Non-pigmented ciliary epithelial cell (primary cell): ENCODE measurements around the gene CD2AP.
"Not testable (repeated sequence)": the region's sequence is repeated elsewhere in the genome, so short reads cannot be mapped to it uniquely, and the experiment has no call there.

Source experiments
- DNase-seq: peaks from one replicate; pipeline ENCODE4 v3.0.0-alpha.2; 2010; ENCODE audit warnings: low read depth

The CD2AP gene

GRCh38 chr6:47477497-47478232, at the start of gene CD2AP:
Gene CD2AP, plus strand, starts transcription at chr6:47477789. Its CDS starts 456 bp downstream, at chr6:47478245.
- no peak for DNase-seq

GRCh38 chr6:47428288-47428687, 49.3 kb upstream of the CD2AP start:
- no peak for DNase-seq

- DNase-seq, result no peak
Observed at GRCh38 chr6:47428746-47429664, 48.6 kb upstream of the CD2AP start.

- DNase-seq, result no peak
Observed at GRCh38 chr6:47434372-47435253, 43.0 kb upstream of the CD2AP start.

- no peak for DNase-seq
Observed at GRCh38 chr6:47435254-47435612, 42.4 kb upstream of the CD2AP start.

- no peak for DNase-seq
Observed at GRCh38 chr6:47437592-47437991, 40.0 kb upstream of the CD2AP start.

- no peak for DNase-seq
Observed at GRCh38 chr6:47438481-47439347, 38.9 kb upstream of the CD2AP start.

GRCh38 chr6:47439348-47439668, 38.3 kb upstream of the CD2AP start:
- no peak for DNase-seq

GRCh38 chr6:47440719-47441118, 36.9 kb upstream of the CD2AP start:
- DNase-seq, result no peak

GRCh38 chr6:47444964-47445363, 32.6 kb upstream of the CD2AP start:
- not testable (repeated sequence) for DNase-seq

- DNase-seq, result no peak
Observed at GRCh38 chr6:47446669-47447330, 30.8 kb upstream of the CD2AP start.

- no peak for DNase-seq
Observed at GRCh38 chr6:47447722-47448121, 29.9 kb upstream of the CD2AP start.

- no peak for DNase-seq
Observed at GRCh38 chr6:47451162-47451561, 26.4 kb upstream of the CD2AP start.

- DNase-seq, result no peak
Observed at GRCh38 chr6:47452899-47453298, 24.7 kb upstream of the CD2AP start.

- no peak for DNase-seq
Observed at GRCh38 chr6:47453372-47453936, 24.1 kb upstream of the CD2AP start.

GRCh38 chr6:47454713-47455396, 22.7 kb upstream of the CD2AP start:
- no peak for DNase-seq

- DNase-seq, result no peak
Observed at GRCh38 chr6:47455533-47456209, 21.9 kb upstream of the CD2AP start.

GRCh38 chr6:47456536-47456975, 21.0 kb upstream of the CD2AP start:
- no peak for DNase-seq

- DNase-seq, result no peak
Observed at GRCh38 chr6:47457370-47457769, 20.2 kb upstream of the CD2AP start.
